Kidney epithelial cell (primary cell): ENCODE results near the gene LAMA5. TPM values are rescaled to one million over a fixed set of nuclear protein-coding genes. Genes with fewer than 3 reads are reported as not detected.

ENCODE experiments used
- DNase-seq: peaks from one replicate; pipeline ENCODE4 v3.0.0-alpha.2; 2010; ENCODE audit warnings: low read depth
- H3K27me3 ChIP-seq: 2 replicates; pipeline ENCODE4 v1.6.0; 2011; ENCODE audit warnings: low read length; ENCODE audit not compliant: control insufficient read depth, insufficient read depth
- H3K36me3 ChIP-seq: 2 replicates; pipeline ENCODE4 v1.5.1; 2011; ENCODE audit warnings: low read length; ENCODE audit not compliant: control insufficient read depth, insufficient read depth
- H3K4me3 ChIP-seq: 2 replicates; pipeline ENCODE4 v1.5.1; 2011; ENCODE audit warnings: low read depth, mild to moderate bottlenecking, control low read depth, low read length
- CTCF ChIP-seq: IDR thresholded peaks from 2 replicates; pipeline ENCODE4 v1.5.1; 2011; ENCODE audit warnings: mild to moderate bottlenecking, moderate library complexity, low read length, control low read depth, inconsistent platforms; ENCODE audit not compliant: insufficient read depth, poor library complexity, severe bottlenecking
- total RNA-seq: library from RNA; depleted of rRNA; stranded (reverse); fragments of >200 nt; gene quantifications from 2 replicates; pipeline ENCODE4 v1.2.3, GENCODE V29; 2015

The LAMA5 gene
- total RNA-seq, 1 donor from 2014 or later = 359 TPM

DNA sequence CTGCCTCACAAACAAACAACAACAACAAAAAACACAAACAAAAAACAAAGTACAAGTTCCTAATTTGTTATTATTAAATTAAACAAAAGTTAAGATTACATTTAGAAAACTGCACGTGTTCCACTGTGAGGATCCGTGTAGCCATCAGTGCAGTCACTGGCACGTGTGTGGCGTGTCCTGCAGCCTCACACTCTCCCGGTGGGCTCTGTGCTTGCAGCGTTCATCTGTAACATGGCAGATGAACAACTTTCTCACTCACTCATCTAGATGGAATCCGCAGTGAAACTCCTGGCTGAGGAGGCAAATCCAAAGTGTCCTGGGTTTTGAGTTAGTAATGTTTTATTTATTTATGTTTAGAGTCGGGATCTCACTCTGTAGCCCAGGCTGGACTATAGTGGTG lies 77.2 kb downstream of the LAMA5 start:
- no peak for TF ChIP-seq CTCF
- H3K36me3 ChIP-seq = peaks cover 2% of the 10 kb centered on the region

GRCh38 chr20:62289131-62289530 lies 78.0 kb downstream of the LAMA5 start:
- H3K27me3 ChIP-seq = no peaks in the 10 kb centered on the region
- peaks cover 2% of the 10 kb centered on the region for H3K36me3 ChIP-seq
- no peak overlapping the region for H3K4me3 ChIP-seq
- no peak for TF ChIP-seq CTCF
- no peak for DNase-seq

More for the DNA sequence above, 77.2 kb downstream of the LAMA5 start:
- Histone ChIP-seq H3K4me3 (no peak overlapping the region), H3K27me3 (no peaks in the 10 kb centered on the region)
- DNase-seq = no peak

DNA sequence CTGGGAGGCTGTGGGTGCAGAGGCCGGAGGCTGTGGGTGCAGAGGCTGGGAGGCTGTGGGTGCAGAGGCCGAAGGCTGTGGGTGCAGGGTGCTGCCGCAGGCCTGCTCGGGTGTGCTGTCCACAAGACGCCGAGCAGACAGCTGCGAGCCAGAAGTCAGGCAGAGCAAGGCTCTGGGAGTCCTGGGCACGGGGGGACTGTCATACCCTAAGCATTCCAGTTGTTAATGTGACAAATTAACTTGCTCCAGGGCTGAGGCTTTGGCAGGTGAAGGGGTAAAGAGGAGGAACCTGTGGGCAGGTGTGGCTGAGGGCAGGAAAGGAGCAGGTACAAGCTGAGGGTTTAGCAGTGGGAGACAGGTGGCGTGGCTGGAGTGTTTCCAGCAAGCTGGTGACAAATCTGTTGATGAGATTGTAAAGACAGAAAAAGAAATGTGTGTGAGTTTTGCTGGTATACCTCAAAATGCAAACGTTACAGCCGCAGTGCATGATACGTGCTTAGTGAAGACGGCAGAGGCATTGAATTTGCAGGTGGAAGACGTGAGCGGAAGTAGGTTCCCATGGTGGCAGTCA lies 78.5 kb downstream of the LAMA5 start:
- H3K27me3 ChIP-seq = no peaks in the 10 kb centered on the region
- peaks cover 2% of the 10 kb centered on the region for H3K36me3 ChIP-seq
- no peak for TF ChIP-seq CTCF
- H3K4me3 ChIP-seq = no peak overlapping the region
- DNase-seq = no peak

DNA sequence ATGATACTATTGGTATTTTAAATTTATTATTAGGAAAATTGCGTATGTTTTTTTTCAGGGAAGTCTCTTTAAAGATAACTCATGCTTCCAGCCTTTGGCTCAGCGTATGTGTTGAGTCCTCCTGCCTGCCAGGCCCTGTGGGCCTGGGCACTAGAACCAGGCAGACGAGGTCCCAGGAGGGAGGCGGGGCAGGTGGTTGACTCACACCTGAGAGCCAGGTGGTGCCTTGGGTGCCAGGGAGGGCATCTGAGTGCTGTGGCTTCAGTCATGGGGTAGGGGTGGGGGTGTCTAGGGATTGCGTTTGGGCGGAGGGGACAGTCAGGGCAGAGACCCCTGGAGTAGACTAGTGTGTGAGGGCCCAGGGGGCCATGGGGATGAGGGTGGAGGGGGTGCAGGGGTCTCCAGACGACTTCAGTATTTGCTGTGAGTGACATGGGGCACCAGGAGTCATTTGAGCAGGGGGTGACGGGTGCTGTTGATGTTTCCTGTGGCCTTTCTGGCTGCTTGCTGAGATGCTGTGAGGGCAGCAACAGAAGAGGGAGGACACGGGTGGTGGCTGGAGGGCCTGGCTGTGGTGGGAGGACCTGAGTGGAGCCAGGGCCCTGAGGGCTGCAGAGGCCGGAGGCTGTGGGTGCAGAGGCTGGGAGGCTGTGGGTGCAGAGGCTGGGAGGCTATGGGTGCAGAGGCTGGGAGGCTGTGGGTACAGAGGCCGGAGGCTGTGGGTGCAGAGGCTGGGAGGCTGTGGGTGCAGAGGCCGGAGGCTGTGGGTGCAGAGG lies 79.2 kb downstream of the LAMA5 start:
- TF ChIP-seq CTCF = no peak
- no peaks in the 10 kb centered on the region for H3K27me3 ChIP-seq
- H3K4me3 ChIP-seq = no peak overlapping the region
- DNase-seq = no peak
- H3K36me3 ChIP-seq = peaks cover 2% of the 10 kb centered on the region

DNA sequence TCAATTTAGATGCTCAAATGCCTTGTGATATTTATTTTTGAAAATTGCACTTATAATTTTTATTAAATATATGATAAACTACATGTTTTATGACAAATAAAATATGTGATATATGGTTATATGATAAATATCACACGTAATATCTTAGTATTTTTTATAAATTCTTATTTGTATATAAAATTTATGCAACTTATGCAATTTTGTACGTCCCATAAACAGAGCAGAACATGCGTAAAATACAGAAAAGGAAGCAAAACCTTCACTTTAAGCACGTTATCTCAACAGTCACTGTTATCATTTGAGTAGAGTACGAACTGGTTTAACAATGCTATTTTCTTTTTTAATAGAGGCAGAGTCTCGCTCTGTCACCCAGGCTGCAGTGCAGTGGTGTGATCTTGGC lies 80.0 kb downstream of the LAMA5 start:
- no peak for DNase-seq
- Histone ChIP-seq H3K36me3 (peaks cover 2% of the 10 kb centered on the region), H3K27me3 (no peaks in the 10 kb centered on the region), H3K4me3 (no peak overlapping the region)
- TF ChIP-seq CTCF = no peak

DNA sequence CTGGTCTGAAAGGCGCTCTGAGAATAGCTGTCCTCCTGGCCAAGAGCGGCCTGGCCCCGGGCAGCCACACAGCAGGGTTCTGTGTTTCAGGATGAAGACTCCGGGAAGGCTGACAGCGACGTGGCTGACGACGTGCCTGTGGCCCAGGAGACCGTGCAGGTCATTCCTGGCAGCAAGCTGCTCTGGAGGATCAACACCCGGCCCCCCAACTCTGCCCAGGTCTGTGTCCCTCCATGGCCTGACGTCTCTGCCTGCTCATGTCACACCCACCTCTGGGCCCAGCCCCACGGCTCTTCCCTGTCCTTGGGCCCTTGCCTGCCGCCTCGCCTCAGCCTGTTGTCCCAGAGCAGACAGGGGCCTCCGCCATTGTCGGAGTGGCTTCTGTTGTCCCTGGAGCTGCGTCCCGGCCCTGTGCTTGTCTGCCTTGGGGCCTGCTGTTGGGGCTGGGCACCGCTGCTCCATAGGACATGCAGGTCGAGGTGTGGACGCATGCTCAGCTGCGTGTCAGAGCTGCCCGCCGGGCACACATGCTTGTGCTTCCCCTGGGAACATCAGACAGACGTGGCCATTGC lies 80.5 kb downstream of the LAMA5 start:
- no peak for TF ChIP-seq CTCF
- no peaks in the 10 kb centered on the region for H3K27me3 ChIP-seq
- DNase-seq = no peak
- no peak overlapping the region for H3K4me3 ChIP-seq
- peaks cover 3% of the 10 kb centered on the region for H3K36me3 ChIP-seq
